Gastroesophageal sphincter (tissue), 3 donors: ENCODE measurements around the gene DPEP3.

Source experiments
- CTCF ChIP-seq, 4 experiments: fragments of 200-600 bp in 2 of 4; fragments of 450-650 bp in 2 of 4; sonication (generic) in 1 of 4; IDR thresholded peaks; one replicate each; pipeline ENCODE4 v1.5.1; 2017 to 2019; ENCODE audit warnings: antibody characterized with exemption in 4 of 4, mild to moderate bottlenecking in 2 of 4, moderate library complexity in 2 of 4
- POLR2A ChIP-seq, 2 donors: fragments of 450-650 bp; IDR thresholded peaks; one replicate each; pipeline ENCODE4 v1.6.1; 2017; ENCODE audit warnings: antibody characterized with exemption in 2 of 2, mild to moderate bottlenecking in 2 of 2, moderate library complexity in 1 of 2
- POLR2AphosphoS5 ChIP-seq: sonication (generic); formaldehyde crosslinking; IDR thresholded peaks from one replicate; pipeline ENCODE4 v1.6.1; 2017; ENCODE audit warnings: antibody characterized with exemption

GRCh38 chr16:67963292-67963661 is 17.0 kb downstream of the DPEP3 start:
- TF ChIP-seq CTCF (IDR thresholded peaks at IDR 0.05), result no peak
- TF ChIP-seq POLR2A (IDR thresholded peaks at IDR 0.05), result no peak
- TF ChIP-seq POLR2AphosphoS5, result no peak
